HCT116 (cell line): ENCODE measurements around the gene SLC24A3. TPM values are rescaled to one million over a fixed set of nuclear protein-coding genes. Genes with fewer than 3 reads are reported as not detected.

Experiments used
- ATAC-seq: fragments of 200-7000 bp; cut with Tn5 transposase; 2 replicates; pipeline ENCODE4 v1.9.1; 2020; ENCODE audit warnings: mild to moderate bottlenecking, moderate library complexity
- BruUV-seq: library from RNA; stranded (reverse); fragments of 400-500 nt; replicated peaks from 2 replicates; lab custom pipeline; 2021; lab: Mats Ljungman, UMichigan
- CTCF ChIA-PET: fragments of 300-600 bp; sonication (Branson Sonifier 250); formaldehyde crosslinking; loops from one replicate; lab custom pipeline; 2021; ENCODE audit warnings: antibody characterized with exemption; lab: Charles Lee
- POLR2A ChIA-PET: fragments of 300-600, 350-600 bp; sonication (Branson Sonifier 250); formaldehyde crosslinking; loops from one replicate; lab custom pipeline; 2021; ENCODE audit warnings: antibody characterized with exemption; lab: Charles Lee
- RAD21 ChIA-PET, 2 experiments: fragments of 300-600 bp; sonication (Branson Sonifier 250); formaldehyde crosslinking; loops; one replicate each; lab custom pipeline; 2023; ENCODE audit warnings: low total read pairs in 2 of 2; ENCODE audit not compliant: uncharacterized antibody in 2 of 2, unreplicated experiment in 2 of 2, low non-redundant PET in 1 of 2; lab: Charles Lee
- DNase-seq: peaks from one replicate; pipeline ENCODE4 v3.0.0-alpha.2; 2010; ENCODE audit warnings: low read depth, low spot score
- H2AFZ ChIP-seq: fragments of 200-600 bp; shearing (Covaris generic), sonication (generic); 2 replicates; pipeline ENCODE4 v1.6.1; 2017; ENCODE audit warnings: low read depth, mixed run types, mixed read lengths, antibody characterized with exemption, low read length; ENCODE audit not compliant: poor library complexity, severe bottlenecking
- H3K27ac ChIP-seq: 2 replicates; pipeline ENCODE4 v1.5.1; 2012; ENCODE audit warnings: low read depth, low read length
- H3K27me3 ChIP-seq: fragments of 200-600 bp; sonication (generic); 2 replicates; pipeline ENCODE4 v1.6.1; 2016; ENCODE audit warnings: mixed run types, low read length, mixed read lengths; ENCODE audit not compliant: insufficient read depth
- H3K36me3 ChIP-seq, 2 experiments: fragments of 200-500 bp in 1 of 2; fragments of 200-600 bp in 1 of 2; sonication (Bioruptor generic) in 1 of 2; sonication (generic) in 1 of 2; 2 replicates each; pipeline versions ENCODE4 v1.5.1 to v1.6.1; 2014 to 2016; ENCODE audit warnings: low read length in 2 of 2, inconsistent platforms in 1 of 2, mixed read lengths in 1 of 2, mixed run types in 1 of 2; ENCODE audit not compliant: insufficient read depth in 2 of 2, control insufficient read depth in 1 of 2
- H3K4me1 ChIP-seq, 2 experiments: fragments of 200-600 bp in 1 of 2; sonication (generic) in 1 of 2; 2 replicates each; pipeline versions ENCODE4 v1.5.1 to v1.6.1; 2012 to 2017; ENCODE audit warnings: low read length in 2 of 2, inconsistent platforms in 1 of 2, mild to moderate bottlenecking in 1 of 2, mixed read lengths in 1 of 2, mixed run types in 1 of 2, moderate library complexity in 1 of 2; ENCODE audit not compliant: insufficient read depth in 2 of 2, control insufficient read depth in 1 of 2
- H3K4me2 ChIP-seq: fragments of 200-600 bp; sonication (generic); 2 replicates; pipeline ENCODE4 v1.6.1; 2017; ENCODE audit warnings: mixed run types, low read length, mixed read lengths
- H3K4me3 ChIP-seq, 2 experiments: fragments of 200-600 bp in 1 of 2; sonication (generic) in 1 of 2; replicated peaks in 1 of 2; 2 replicates each; pipeline ENCODE4 v1.5.1; 2011 to 2016; ENCODE audit warnings: low read length in 2 of 2, control low read depth in 1 of 2, low read depth in 1 of 2, mild to moderate bottlenecking in 1 of 2, mixed read lengths in 1 of 2, mixed run types in 1 of 2
- H3K79me2 ChIP-seq: fragments of 200-600 bp; sonication (generic); 2 replicates; pipeline ENCODE4 v1.6.1; 2017; ENCODE audit warnings: mild to moderate bottlenecking, mixed run types, low read length, moderate library complexity, mixed read lengths; ENCODE audit not compliant: insufficient read depth
- H3K9ac ChIP-seq: fragments of 200-600 bp; sonication (generic); 2 replicates; pipeline ENCODE4 v1.6.1; 2016; ENCODE audit warnings: low read length, mixed read lengths
- H3K9me2 ChIP-seq: fragments of 200-600 bp; sonication (generic), shearing (Covaris generic); 2 replicates; pipeline ENCODE4 v1.6.1; 2017; ENCODE audit warnings: mixed run types, mild to moderate bottlenecking, moderate library complexity; ENCODE audit not compliant: insufficient read depth
- H3K9me3 ChIP-seq, 2 experiments: fragments of 200-500 bp in 1 of 2; fragments of 200-600 bp in 1 of 2; sonication (Bioruptor generic) in 1 of 2; sonication (generic) in 1 of 2; 2 replicates each; pipeline ENCODE4 v1.6.1; 2014 to 2017; ENCODE audit warnings: low read length in 2 of 2, mixed read lengths in 2 of 2, inconsistent platforms in 1 of 2, low read depth in 1 of 2, mild to moderate bottlenecking in 1 of 2, mixed run types in 1 of 2, moderate library complexity in 1 of 2; ENCODE audit not compliant: control insufficient read depth in 1 of 2, insufficient read depth in 1 of 2
- H4K20me1 ChIP-seq: fragments of 200-600 bp; sonication (generic), shearing (Covaris generic); 2 replicates; pipeline ENCODE4 v1.6.1; 2017; ENCODE audit warnings: mixed run types, mild to moderate bottlenecking, moderate library complexity; ENCODE audit not compliant: insufficient read depth
- CEBPB ChIP-seq: IDR thresholded peaks from 2 replicates; pipeline ENCODE4 v1.6.1; 2012; ENCODE audit warnings: low read depth
- EGR1 ChIP-seq: IDR thresholded peaks from 2 replicates; pipeline ENCODE4 v1.6.1; 2012; ENCODE audit warnings: low read depth
- ELF1 ChIP-seq: IDR thresholded peaks from 2 replicates; pipeline ENCODE4 v1.6.1; 2012; ENCODE audit warnings: low read depth, borderline replicate concordance
- EZH2phosphoT487 ChIP-seq: fragments of 200-600 bp; IDR thresholded peaks from 2 replicates; pipeline ENCODE4 v1.6.1; 2018; ENCODE audit warnings: antibody characterized with exemption, borderline replicate concordance
- FOSL1 ChIP-seq: IDR thresholded peaks from 2 replicates; pipeline ENCODE4 v1.6.1; 2012; ENCODE audit warnings: low read depth
- JUND ChIP-seq: IDR thresholded peaks from 2 replicates; pipeline ENCODE4 v1.6.1; 2012
- POLR2A ChIP-seq: IDR thresholded peaks from 2 replicates; pipeline ENCODE4 v1.7.0; 2011; ENCODE audit warnings: borderline replicate concordance; ENCODE audit not compliant: insufficient read depth, insufficient read length; ENCODE audit errors: extremely low read depth
- POLR2AphosphoS5 ChIP-seq: IDR thresholded peaks from 2 replicates; pipeline ENCODE4 v1.6.1; 2011; ENCODE audit warnings: mild to moderate bottlenecking, low read depth, low read length, moderate library complexity
- RAD21 ChIP-seq: IDR thresholded peaks from 2 replicates; pipeline ENCODE4 v1.6.1; 2012; ENCODE audit warnings: low read depth, mild to moderate bottlenecking
- SP1 ChIP-seq: IDR thresholded peaks from 2 replicates; pipeline ENCODE4 v1.6.1; 2012; ENCODE audit warnings: low read depth
- SRF ChIP-seq: IDR thresholded peaks from 2 replicates; pipeline ENCODE4 v1.6.1; 2012; ENCODE audit warnings: low read depth
- TCF7L2 ChIP-seq: IDR thresholded peaks from 2 replicates; pipeline ENCODE4 v1.7.0; 2011; ENCODE audit warnings: borderline replicate concordance, inconsistent platforms; ENCODE audit not compliant: insufficient read depth, insufficient read length; ENCODE audit errors: extremely low read depth
- YY1 ChIP-seq: IDR thresholded peaks from 2 replicates; pipeline ENCODE4 v1.6.1; 2011; ENCODE audit warnings: low read length, low read depth, moderate library complexity, mild to moderate bottlenecking; ENCODE audit not compliant: insufficient replicate concordance; ENCODE audit errors: extremely low read depth
- ZFX ChIP-seq: fragments of 450-650 bp; IDR thresholded peaks from 2 replicates; pipeline ENCODE4 v1.6.1; 2017
- intact Hi-C: fragments of 100-400 bp; cut with micrococcal nuclease; formaldehyde crosslinking; loops from 2 replicates; pipeline ENCODE4 v1.10.0; 2022
- total RNA-seq: library from RNA; stranded (reverse); gene quantifications from one replicate; pipeline ENCODE4 v1.2.1, GENCODE V29; 2021; ENCODE audit not compliant: unreplicated experiment
- TF ChIP-seq, protein P1 (sequence below), 3 experiments: fragments of 200-600 bp in 1 of 3; sonication (generic) in 1 of 3; IDR thresholded peaks in 2 of 3; conservative IDR thresholded peaks in 1 of 3; 2 replicates each; pipeline ENCODE4 v1.5.1; 2012 to 2017; ENCODE audit warnings: low read depth in 2 of 3, low read length in 2 of 3, antibody characterized with exemption in 1 of 3, borderline replicate concordance in 1 of 3, control low read depth in 1 of 3, mild to moderate bottlenecking in 1 of 3, mixed read lengths in 1 of 3, mixed run types in 1 of 3, moderate library complexity in 1 of 3; ENCODE audit not compliant: insufficient read depth in 1 of 3
- TF ChIP-seq, protein P2 (sequence below): IDR thresholded peaks from 2 replicates; pipeline ENCODE4 v1.6.1; 2012
- TF ChIP-seq, protein P3 (sequence below): IDR thresholded peaks from 2 replicates; pipeline ENCODE4 v1.6.1; 2012; ENCODE audit warnings: low read depth
- TF ChIP-seq, protein P4 (sequence below): IDR thresholded peaks from 2 replicates; pipeline ENCODE4 v1.6.1; 2011; ENCODE audit warnings: mild to moderate bottlenecking, low read length, moderate library complexity; ENCODE audit not compliant: insufficient replicate concordance; ENCODE audit errors: extremely low read depth

Gene SLC24A3
- total RNA-seq, 1 experiment from 2014 or later: not detected

DNA sequence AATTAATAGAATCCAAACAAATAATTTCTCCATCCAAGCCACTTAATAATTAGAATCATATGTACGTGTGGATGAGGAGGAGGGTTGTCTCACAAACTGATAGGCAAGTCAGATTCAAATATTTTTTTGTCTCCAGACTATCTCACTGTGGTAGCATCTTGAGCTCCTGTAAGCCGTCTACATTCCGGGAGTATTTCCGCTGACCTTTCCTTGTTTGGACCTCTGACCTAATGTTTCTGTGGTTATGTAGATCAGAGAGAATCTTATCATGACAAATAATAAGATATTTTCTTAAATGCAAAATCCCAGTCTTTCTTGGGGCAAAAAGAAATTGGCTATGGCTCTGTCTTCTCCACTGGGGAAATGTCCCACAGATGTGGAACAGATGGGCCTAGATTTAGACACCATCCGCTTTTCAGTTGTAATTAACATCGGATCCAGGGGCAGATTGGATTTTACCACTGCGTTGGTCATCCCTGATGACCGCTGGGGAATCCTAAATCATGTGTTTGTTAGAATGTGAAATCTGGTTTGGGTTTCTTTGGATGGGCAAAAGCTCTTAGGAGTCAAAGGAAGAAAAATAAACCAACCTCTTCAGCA lies 348.5 kb downstream of the SLC24A3 start:
- Histone ChIP-seq H3K79me2 (no peaks in the 10 kb centered on the region), H3K27ac (no peak overlapping the region), H3K4me1 (no peaks in the 10 kb centered on the region), H2AFZ (no peak overlapping the region), H3K27me3 (peaks cover 3% of the 10 kb centered on the region; the same call in 1 of the 2 replicates)
- intact Hi-C loops: no loop called here
- no peak for DNase-seq
- CTCF ChIA-PET: no interaction called here
- TF ChIP-seq, protein P1, sequence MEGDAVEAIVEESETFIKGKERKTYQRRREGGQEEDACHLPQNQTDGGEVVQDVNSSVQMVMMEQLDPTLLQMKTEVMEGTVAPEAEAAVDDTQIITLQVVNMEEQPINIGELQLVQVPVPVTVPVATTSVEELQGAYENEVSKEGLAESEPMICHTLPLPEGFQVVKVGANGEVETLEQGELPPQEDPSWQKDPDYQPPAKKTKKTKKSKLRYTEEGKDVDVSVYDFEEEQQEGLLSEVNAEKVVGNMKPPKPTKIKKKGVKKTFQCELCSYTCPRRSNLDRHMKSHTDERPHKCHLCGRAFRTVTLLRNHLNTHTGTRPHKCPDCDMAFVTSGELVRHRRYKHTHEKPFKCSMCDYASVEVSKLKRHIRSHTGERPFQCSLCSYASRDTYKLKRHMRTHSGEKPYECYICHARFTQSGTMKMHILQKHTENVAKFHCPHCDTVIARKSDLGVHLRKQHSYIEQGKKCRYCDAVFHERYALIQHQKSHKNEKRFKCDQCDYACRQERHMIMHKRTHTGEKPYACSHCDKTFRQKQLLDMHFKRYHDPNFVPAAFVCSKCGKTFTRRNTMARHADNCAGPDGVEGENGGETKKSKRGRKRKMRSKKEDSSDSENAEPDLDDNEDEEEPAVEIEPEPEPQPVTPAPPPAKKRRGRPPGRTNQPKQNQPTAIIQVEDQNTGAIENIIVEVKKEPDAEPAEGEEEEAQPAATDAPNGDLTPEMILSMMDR (IDR thresholded peaks at IDR 0.05 in 2 of 3, conservative IDR thresholded peaks at IDR 0.05 in 1 of 3; ENCODE audit: borderline replicate concordance in 1 of 3, insufficient read depth in 1 of 3, low read depth in 2 of 3, low read length in 2 of 3): no peak
- TF ChIP-seq EGR1: no peak
- TF ChIP-seq, protein P2, sequence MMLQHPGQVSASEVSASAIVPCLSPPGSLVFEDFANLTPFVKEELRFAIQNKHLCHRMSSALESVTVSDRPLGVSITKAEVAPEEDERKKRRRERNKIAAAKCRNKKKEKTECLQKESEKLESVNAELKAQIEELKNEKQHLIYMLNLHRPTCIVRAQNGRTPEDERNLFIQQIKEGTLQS: no peak
- no peak for TF ChIP-seq JUND
- TF ChIP-seq TCF7L2: no peak
- no peak for TF ChIP-seq POLR2AphosphoS5
- TF ChIP-seq SRF: no peak
- no peak for TF ChIP-seq ELF1
- TF ChIP-seq, protein P3, sequence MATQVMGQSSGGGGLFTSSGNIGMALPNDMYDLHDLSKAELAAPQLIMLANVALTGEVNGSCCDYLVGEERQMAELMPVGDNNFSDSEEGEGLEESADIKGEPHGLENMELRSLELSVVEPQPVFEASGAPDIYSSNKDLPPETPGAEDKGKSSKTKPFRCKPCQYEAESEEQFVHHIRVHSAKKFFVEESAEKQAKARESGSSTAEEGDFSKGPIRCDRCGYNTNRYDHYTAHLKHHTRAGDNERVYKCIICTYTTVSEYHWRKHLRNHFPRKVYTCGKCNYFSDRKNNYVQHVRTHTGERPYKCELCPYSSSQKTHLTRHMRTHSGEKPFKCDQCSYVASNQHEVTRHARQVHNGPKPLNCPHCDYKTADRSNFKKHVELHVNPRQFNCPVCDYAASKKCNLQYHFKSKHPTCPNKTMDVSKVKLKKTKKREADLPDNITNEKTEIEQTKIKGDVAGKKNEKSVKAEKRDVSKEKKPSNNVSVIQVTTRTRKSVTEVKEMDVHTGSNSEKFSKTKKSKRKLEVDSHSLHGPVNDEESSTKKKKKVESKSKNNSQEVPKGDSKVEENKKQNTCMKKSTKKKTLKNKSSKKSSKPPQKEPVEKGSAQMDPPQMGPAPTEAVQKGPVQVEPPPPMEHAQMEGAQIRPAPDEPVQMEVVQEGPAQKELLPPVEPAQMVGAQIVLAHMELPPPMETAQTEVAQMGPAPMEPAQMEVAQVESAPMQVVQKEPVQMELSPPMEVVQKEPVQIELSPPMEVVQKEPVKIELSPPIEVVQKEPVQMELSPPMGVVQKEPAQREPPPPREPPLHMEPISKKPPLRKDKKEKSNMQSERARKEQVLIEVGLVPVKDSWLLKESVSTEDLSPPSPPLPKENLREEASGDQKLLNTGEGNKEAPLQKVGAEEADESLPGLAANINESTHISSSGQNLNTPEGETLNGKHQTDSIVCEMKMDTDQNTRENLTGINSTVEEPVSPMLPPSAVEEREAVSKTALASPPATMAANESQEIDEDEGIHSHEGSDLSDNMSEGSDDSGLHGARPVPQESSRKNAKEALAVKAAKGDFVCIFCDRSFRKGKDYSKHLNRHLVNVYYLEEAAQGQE: no peak
- no peak for TF ChIP-seq ZFX
- no peak for TF ChIP-seq YY1
- TF ChIP-seq CEBPB: no peak
- TF ChIP-seq, protein P4, sequence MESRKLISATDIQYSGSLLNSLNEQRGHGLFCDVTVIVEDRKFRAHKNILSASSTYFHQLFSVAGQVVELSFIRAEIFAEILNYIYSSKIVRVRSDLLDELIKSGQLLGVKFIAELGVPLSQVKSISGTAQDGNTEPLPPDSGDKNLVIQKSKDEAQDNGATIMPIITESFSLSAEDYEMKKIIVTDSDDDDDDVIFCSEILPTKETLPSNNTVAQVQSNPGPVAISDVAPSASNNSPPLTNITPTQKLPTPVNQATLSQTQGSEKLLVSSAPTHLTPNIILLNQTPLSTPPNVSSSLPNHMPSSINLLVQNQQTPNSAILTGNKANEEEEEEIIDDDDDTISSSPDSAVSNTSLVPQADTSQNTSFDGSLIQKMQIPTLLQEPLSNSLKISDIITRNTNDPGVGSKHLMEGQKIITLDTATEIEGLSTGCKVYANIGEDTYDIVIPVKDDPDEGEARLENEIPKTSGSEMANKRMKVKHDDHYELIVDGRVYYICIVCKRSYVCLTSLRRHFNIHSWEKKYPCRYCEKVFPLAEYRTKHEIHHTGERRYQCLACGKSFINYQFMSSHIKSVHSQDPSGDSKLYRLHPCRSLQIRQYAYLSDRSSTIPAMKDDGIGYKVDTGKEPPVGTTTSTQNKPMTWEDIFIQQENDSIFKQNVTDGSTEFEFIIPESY: no peak
- TF ChIP-seq EZH2phosphoT487: no peak
- TF ChIP-seq POLR2A: no peak
- TF ChIP-seq RAD21: no peak
- TF ChIP-seq FOSL1: no peak
- TF ChIP-seq SP1: no peak
- TF ChIP-seq, all 23 proteins: peak for 0
- Histone ChIP-seq H3K4me2 (no peak overlapping the region), H3K9ac (no peak overlapping the region), H3K36me3 (no peaks in the 10 kb centered on the region), H3K9me3 (no peaks in the 10 kb centered on the region), H4K20me1 (no peaks in the 10 kb centered on the region), H3K4me3 (no peak overlapping the region), H3K9me2 (no peaks in the 10 kb centered on the region)
- no peak for ATAC-seq
- POLR2A ChIA-PET: no interaction called here
- no TSS peak for BruUV-seq
- RAD21 ChIA-PET: no interaction called here
